PC-3 (cell line): ENCODE data around the gene ZCCHC14. TPM values are rescaled to one million over a fixed set of nuclear protein-coding genes. Genes with fewer than 3 reads are reported as not detected.

Experiments used
- ATAC-seq: fragments of 200-7000 bp; cut with Tn5 transposase; 2 replicates; pipeline ENCODE4 v1.9.1; 2020; ENCODE audit warnings: mild to moderate bottlenecking, moderate library complexity
- BruUV-seq: library from RNA; stranded (reverse); fragments of 400-500 nt; replicated peaks from 2 replicates; lab custom pipeline; 2021; lab: Mats Ljungman, UMichigan
- CTCF ChIA-PET: fragments of 300-600 bp; sonication (Branson Sonifier 250); formaldehyde crosslinking; loops from one replicate; lab custom pipeline; 2022; ENCODE audit warnings: antibody characterized with exemption; lab: Charles Lee
- POLR2A ChIA-PET: fragments of 300-600 bp; sonication (Branson Sonifier 250); formaldehyde crosslinking; loops from one replicate; lab custom pipeline; 2022; ENCODE audit warnings: antibody characterized with exemption; ENCODE audit not compliant: unreplicated experiment; lab: Charles Lee
- DNase-seq: peaks from one replicate; pipeline ENCODE4 v3.0.0-alpha.2; 2015
- H2AFZ ChIP-seq: fragments of 300-600 bp; sonication (generic); 2 replicates; pipeline ENCODE4 v1.6.0; 2016; ENCODE audit warnings: antibody characterized with exemption, low read length
- H3F3A ChIP-seq: fragments of 300-600 bp; sonication (generic); one replicate; pipeline ENCODE4 v1.6.0; 2017; ENCODE audit warnings: antibody characterized with exemption, low read length, control low read depth, mild to moderate bottlenecking; ENCODE audit not compliant: unreplicated experiment
- H3K27ac ChIP-seq: fragments of 300-600 bp; sonication (generic); 2 replicates; pipeline ENCODE4 v1.5.1; 2016; ENCODE audit warnings: mild to moderate bottlenecking, low read length
- H3K27me3 ChIP-seq: fragments of 300-600 bp; sonication (generic); 2 replicates; pipeline ENCODE4 v1.6.1; 2016; ENCODE audit warnings: low read length, mixed read lengths
- H3K36me3 ChIP-seq: fragments of 300-600 bp; sonication (generic); 2 replicates; pipeline ENCODE4 v1.6.1; 2016; ENCODE audit warnings: low read depth, mixed run types, low read length, mixed read lengths
- H3K4me1 ChIP-seq: fragments of 300-600 bp; sonication (generic); 2 replicates; pipeline ENCODE4 v1.5.1; 2016; ENCODE audit warnings: low read length; ENCODE audit not compliant: insufficient read depth
- H3K4me2 ChIP-seq: fragments of 300-600 bp; sonication (generic); 2 replicates; pipeline ENCODE4 v1.6.0; 2016; ENCODE audit warnings: low read length
- H3K4me3 ChIP-seq: fragments of 300-600 bp; sonication (generic); 2 replicates; pipeline ENCODE4 v1.5.1; 2016; ENCODE audit warnings: mild to moderate bottlenecking, low read length, mixed read lengths
- H3K79me2 ChIP-seq: fragments of 300-600 bp; sonication (generic); 2 replicates; pipeline ENCODE4 v1.6.1; 2017; ENCODE audit warnings: low read length, mixed read lengths
- H3K9ac ChIP-seq: fragments of 300-600 bp; sonication (generic); 2 replicates; pipeline ENCODE4 v1.6.0; 2016; ENCODE audit warnings: mild to moderate bottlenecking, low read length
- H3K9me2 ChIP-seq: fragments of 300-600 bp; sonication (generic); replicated peaks from 2 replicates; pipeline ENCODE4 v1.6.1; 2016; ENCODE audit warnings: mixed run types, low read length, mixed read lengths
- H3K9me3 ChIP-seq: fragments of 300-600 bp; sonication (generic); 2 replicates; pipeline ENCODE4 v1.6.1; 2016; ENCODE audit warnings: low read length, mixed read lengths
- H4K20me1 ChIP-seq: fragments of 300-600 bp; sonication (generic); 2 replicates; pipeline ENCODE4 v1.6.1; 2016; ENCODE audit warnings: low read length, mixed read lengths
- CTCF ChIP-seq: fragments of 300-600 bp; sonication (generic); conservative IDR thresholded peaks from 2 replicates; pipeline ENCODE4 v1.5.1; 2017; ENCODE audit warnings: antibody characterized with exemption, low read depth, mild to moderate bottlenecking, low read length
- EZH2 ChIP-seq: fragments of 300-600 bp; sonication (generic); IDR thresholded peaks from one replicate; pipeline ENCODE4 v1.6.1; 2017; ENCODE audit warnings: antibody characterized with exemption, mild to moderate bottlenecking, low read length; ENCODE audit not compliant: unreplicated experiment
- EZH2phosphoT487 ChIP-seq: fragments of 300-600 bp; sonication (generic); IDR thresholded peaks from 2 replicates; pipeline ENCODE4 v1.6.1; 2018; ENCODE audit warnings: mild to moderate bottlenecking, antibody characterized with exemption, low read length, borderline replicate concordance
- intact Hi-C: fragments of 100-400 bp; cut with micrococcal nuclease; formaldehyde crosslinking; loops from 2 replicates; pipeline ENCODE4 v1.9.0; 2023
- total RNA-seq: library from RNA; depleted of rRNA; stranded (reverse); fragments of >200 nt; gene quantifications from 2 replicates; pipeline ENCODE4 v1.2.3, GENCODE V29; 2014

The ZCCHC14 gene
- total RNA-seq, 1 experiment from 2014 or later = 5.3 TPM

GRCh38 chr16:87366930-87367329 lies 125.9 kb downstream of the ZCCHC14 start:
- no peak overlapping the region for H3K4me2 ChIP-seq
- H3F3A ChIP-seq = no peaks in the 10 kb centered on the region
- H3K9me3 ChIP-seq = no peaks in the 10 kb centered on the region
- no peak overlapping the region for H2AFZ ChIP-seq
- no peaks in the 10 kb centered on the region for H3K4me1 ChIP-seq
- no peak for ATAC-seq
- ChIA-PET CTCF (no interaction called here), POLR2A (no interaction called here)
- TF ChIP-seq EZH2 (no peak), EZH2phosphoT487 (no peak), CTCF (no peak)
- H3K27me3 ChIP-seq = no peaks in the 10 kb centered on the region
- no peak overlapping the region for H3K4me3 ChIP-seq
- peaks cover 48% of the 10 kb centered on the region for H3K79me2 ChIP-seq
- no peaks in the 10 kb centered on the region for H3K36me3 ChIP-seq
- H3K27ac ChIP-seq = no peak overlapping the region
- no peaks in the 10 kb centered on the region for H3K9me2 ChIP-seq
- no peak overlapping the region for H3K9ac ChIP-seq
- intact Hi-C loops = no loop called here
- DNase-seq = no peak
- BruUV-seq = no TSS peak
- no peaks in the 10 kb centered on the region for H4K20me1 ChIP-seq

GRCh38 chr16:87366288-87366687 lies 126.5 kb downstream of the ZCCHC14 start:
- Histone ChIP-seq H3K4me2 (no peak overlapping the region), H3K79me2 (peaks cover 43% of the 10 kb centered on the region), H2AFZ (no peak overlapping the region), H3K36me3 (no peaks in the 10 kb centered on the region), H3K9ac (no peak overlapping the region), H3F3A (no peaks in the 10 kb centered on the region), H3K27ac (no peak overlapping the region), H3K9me2 (no peaks in the 10 kb centered on the region), H3K27me3 (no peaks in the 10 kb centered on the region), H3K9me3 (no peaks in the 10 kb centered on the region), H4K20me1 (no peaks in the 10 kb centered on the region), H3K4me1 (no peaks in the 10 kb centered on the region), H3K4me3 (no peak overlapping the region)
- no peak for ATAC-seq
- no TSS peak for BruUV-seq
- no peak for TF ChIP-seq CTCF
- TF ChIP-seq EZH2 = no peak
- TF ChIP-seq EZH2phosphoT487 = no peak
- CTCF ChIA-PET = no interaction called here
- POLR2A ChIA-PET = no interaction called here
- intact Hi-C loops = no loop called here
- no peak for DNase-seq

GRCh38 chr16:87365021-87365713 lies 127.7 kb downstream of the ZCCHC14 start:
- Histone ChIP-seq H3K36me3 (no peaks in the 10 kb centered on the region), H3F3A (no peaks in the 10 kb centered on the region), H3K27ac (no peak overlapping the region), H3K9me3 (no peaks in the 10 kb centered on the region), H4K20me1 (no peaks in the 10 kb centered on the region), H3K4me1 (no peaks in the 10 kb centered on the region), H3K4me3 (no peak overlapping the region), H3K9ac (no peak overlapping the region), H3K9me2 (no peaks in the 10 kb centered on the region), H2AFZ (no peak overlapping the region), H3K4me2 (no peak overlapping the region), H3K27me3 (no peaks in the 10 kb centered on the region), H3K79me2 (peaks cover 32% of the 10 kb centered on the region; the same call in 1 of the 2 replicates)
- TF ChIP-seq EZH2phosphoT487 (no peak), CTCF (no peak), EZH2 (no peak)
- BruUV-seq = no TSS peak
- CTCF ChIA-PET = no interaction called here
- POLR2A ChIA-PET = no interaction called here
- ATAC-seq = no peak
- no peak for DNase-seq
- intact Hi-C loops = no loop called here
